MM.1S (cell line): ENCODE data around the gene PHLDB3.
"Not testable (repeated sequence)": the region's sequence is repeated elsewhere in the genome, so short reads cannot be mapped to it uniquely, and the experiment has no call there.

Experiments used
- DNase-seq: peaks from one replicate; pipeline ENCODE4 v3.0.0-alpha.2; 2015
- H2AFZ ChIP-seq: fragments of 300-600 bp; sonication (generic); 2 replicates; pipeline ENCODE4 v1.6.0; 2016; ENCODE audit warnings: antibody characterized with exemption, low read length
- H3F3A ChIP-seq: fragments of 300-600 bp; sonication (generic); 2 replicates; pipeline ENCODE4 v1.6.1; 2016; ENCODE audit warnings: mild to moderate bottlenecking, antibody characterized with exemption, low read length, moderate library complexity, mixed read lengths; ENCODE audit not compliant: insufficient read depth
- H3K27ac ChIP-seq: fragments of 300-600 bp; sonication (generic); 2 replicates; pipeline ENCODE4 v1.5.1; 2016; ENCODE audit warnings: mild to moderate bottlenecking, low read length
- H3K27me3 ChIP-seq: fragments of 300-600 bp; sonication (generic); replicated peaks from 2 replicates; pipeline ENCODE4 v1.6.0; 2016; ENCODE audit warnings: low read length; ENCODE audit not compliant: insufficient read depth
- H3K36me3 ChIP-seq: fragments of 300-600 bp; sonication (generic); replicated peaks from 2 replicates; pipeline ENCODE4 v1.6.1; 2016; ENCODE audit warnings: mild to moderate bottlenecking, low read length, mixed read lengths; ENCODE audit not compliant: insufficient read depth
- H3K4me1 ChIP-seq: fragments of 300-600 bp; sonication (generic); 2 replicates; pipeline ENCODE4 v1.6.1; 2016; ENCODE audit warnings: low read length, mixed read lengths
- H3K4me2 ChIP-seq: fragments of 300-600 bp; sonication (generic); 2 replicates; pipeline ENCODE4 v1.6.0; 2016; ENCODE audit warnings: low read depth, low read length
- H3K4me3 ChIP-seq: fragments of 300-600 bp; sonication (generic); 2 replicates; pipeline ENCODE4 v1.5.1; 2016; ENCODE audit warnings: low read length, mixed read lengths
- H3K79me2 ChIP-seq: fragments of 300-600 bp; sonication (generic); 2 replicates; pipeline ENCODE4 v1.6.1; 2016; ENCODE audit warnings: mixed run types, low read length, mixed read lengths
- H3K9ac ChIP-seq: fragments of 300-600 bp; sonication (generic); 2 replicates; pipeline ENCODE4 v1.6.1; 2016; ENCODE audit warnings: low read length, mixed read lengths
- H3K9me2 ChIP-seq: fragments of 300-600 bp; sonication (generic); replicated peaks from 2 replicates; pipeline ENCODE4 v1.6.1; 2016; ENCODE audit warnings: mild to moderate bottlenecking, low read length, mixed read lengths; ENCODE audit not compliant: insufficient read depth
- H3K9me3 ChIP-seq: fragments of 300-600 bp; sonication (generic); replicated peaks from 2 replicates; pipeline ENCODE4 v1.6.1; 2016; ENCODE audit warnings: mild to moderate bottlenecking, low read length, mixed read lengths; ENCODE audit not compliant: insufficient read depth
- H4K20me1 ChIP-seq: fragments of 300-600 bp; sonication (generic); 2 replicates; pipeline ENCODE4 v1.6.1; 2016; ENCODE audit warnings: mild to moderate bottlenecking, low read length, moderate library complexity, mixed read lengths; ENCODE audit not compliant: insufficient read depth
- EZH2 ChIP-seq: fragments of 300-600 bp; sonication (generic); optimal IDR thresholded peaks from 2 replicates; pipeline ENCODE3; 2017; ENCODE audit warnings: low read depth, mild to moderate bottlenecking, antibody characterized with exemption, low read length, mixed read lengths
- EZH2phosphoT487 ChIP-seq: fragments of 300-600 bp; sonication (generic); IDR thresholded peaks from 2 replicates; pipeline ENCODE4 v1.6.1; 2018; ENCODE audit warnings: antibody characterized with exemption, low read length
- TF ChIP-seq, protein P1 (sequence below): fragments of 300-600 bp; sonication (generic); IDR thresholded peaks from 2 replicates; pipeline ENCODE4 v1.5.1; 2016; ENCODE audit warnings: antibody characterized with exemption, low read length, mixed read lengths

The PHLDB3 gene

DNA sequence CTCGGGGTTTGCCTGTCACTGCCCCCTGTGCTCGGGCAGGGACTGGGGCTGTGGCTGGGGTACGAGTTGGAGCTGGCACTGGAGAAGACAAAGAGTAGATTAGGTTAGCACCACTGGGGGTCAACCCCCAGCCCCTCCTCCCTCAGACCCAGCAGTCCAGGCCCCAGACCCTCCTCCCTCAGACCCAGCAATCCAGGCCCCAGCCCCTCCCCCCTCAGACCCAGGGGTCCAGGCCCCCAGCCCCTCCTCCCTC lies 47.6 kb upstream of the PHLDB3 start:
- no peaks in the 10 kb centered on the region for H3K9me3 ChIP-seq
- no peaks in the 10 kb centered on the region for H3F3A ChIP-seq
- no peak for DNase-seq
- H3K4me3 ChIP-seq = no peak overlapping the region
- no peak overlapping the region for H2AFZ ChIP-seq
- TF ChIP-seq, protein P1, sequence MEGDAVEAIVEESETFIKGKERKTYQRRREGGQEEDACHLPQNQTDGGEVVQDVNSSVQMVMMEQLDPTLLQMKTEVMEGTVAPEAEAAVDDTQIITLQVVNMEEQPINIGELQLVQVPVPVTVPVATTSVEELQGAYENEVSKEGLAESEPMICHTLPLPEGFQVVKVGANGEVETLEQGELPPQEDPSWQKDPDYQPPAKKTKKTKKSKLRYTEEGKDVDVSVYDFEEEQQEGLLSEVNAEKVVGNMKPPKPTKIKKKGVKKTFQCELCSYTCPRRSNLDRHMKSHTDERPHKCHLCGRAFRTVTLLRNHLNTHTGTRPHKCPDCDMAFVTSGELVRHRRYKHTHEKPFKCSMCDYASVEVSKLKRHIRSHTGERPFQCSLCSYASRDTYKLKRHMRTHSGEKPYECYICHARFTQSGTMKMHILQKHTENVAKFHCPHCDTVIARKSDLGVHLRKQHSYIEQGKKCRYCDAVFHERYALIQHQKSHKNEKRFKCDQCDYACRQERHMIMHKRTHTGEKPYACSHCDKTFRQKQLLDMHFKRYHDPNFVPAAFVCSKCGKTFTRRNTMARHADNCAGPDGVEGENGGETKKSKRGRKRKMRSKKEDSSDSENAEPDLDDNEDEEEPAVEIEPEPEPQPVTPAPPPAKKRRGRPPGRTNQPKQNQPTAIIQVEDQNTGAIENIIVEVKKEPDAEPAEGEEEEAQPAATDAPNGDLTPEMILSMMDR = no peak
- TF ChIP-seq EZH2 = no peak
- no peak for TF ChIP-seq EZH2phosphoT487
- no peaks in the 10 kb centered on the region for H3K36me3 ChIP-seq
- no peaks in the 10 kb centered on the region for H3K79me2 ChIP-seq
- no peaks in the 10 kb centered on the region for H3K4me1 ChIP-seq
- H4K20me1 ChIP-seq = no peaks in the 10 kb centered on the region
- H3K9ac ChIP-seq = no peak overlapping the region
- no peaks in the 10 kb centered on the region for H3K9me2 ChIP-seq
- H3K4me2 ChIP-seq = no peak overlapping the region
- H3K27ac ChIP-seq = no peak overlapping the region
- no peaks in the 10 kb centered on the region for H3K27me3 ChIP-seq

DNA sequence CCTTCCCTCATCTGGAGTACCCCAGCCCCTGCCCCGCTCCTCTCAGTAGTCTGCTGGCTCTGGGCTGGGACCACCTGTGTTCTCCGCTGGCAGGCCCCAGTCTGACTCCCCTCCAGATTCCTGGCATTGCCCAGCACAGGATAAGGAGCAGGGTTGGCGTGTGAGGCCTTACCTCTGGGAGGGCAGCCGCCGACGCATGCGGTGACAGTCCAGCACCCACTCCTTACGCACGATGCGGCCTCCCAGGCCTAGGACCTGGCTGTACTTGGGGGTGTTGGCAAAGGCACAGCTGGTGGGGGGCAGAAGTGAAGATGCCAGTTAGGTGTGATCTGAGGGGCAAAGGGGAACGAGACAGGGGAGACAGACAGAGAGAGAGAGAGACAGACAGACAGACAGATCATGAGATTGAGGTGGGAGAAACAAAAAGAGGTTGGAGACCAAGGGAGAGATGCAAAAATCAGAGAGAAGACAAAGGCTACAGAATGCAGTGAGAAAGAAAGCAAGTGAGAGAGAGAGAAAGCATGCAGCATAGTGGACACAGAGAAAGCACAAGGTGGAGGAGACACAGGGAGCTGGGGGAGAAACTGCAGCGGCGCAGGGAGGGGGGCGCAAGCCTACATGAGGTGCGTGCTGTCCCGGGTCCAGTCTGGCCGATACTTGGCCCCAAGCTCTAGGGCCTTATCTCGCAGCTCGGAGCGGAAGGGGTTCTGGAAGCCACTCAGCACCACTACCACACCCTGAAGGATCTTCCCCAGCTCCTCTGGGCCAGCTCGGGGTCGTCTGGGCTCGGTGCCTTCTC lies 47.1 kb upstream of the PHLDB3 start:
- TF ChIP-seq EZH2 (no peak), EZH2phosphoT487 (no peak)
- TF ChIP-seq, protein P1 = no peak
- Histone ChIP-seq H3K4me2 (no peak overlapping the region), H4K20me1 (no peaks in the 10 kb centered on the region), H2AFZ (no peak overlapping the region), H3K9me2 (no peaks in the 10 kb centered on the region), H3K9me3 (no peaks in the 10 kb centered on the region), H3F3A (no peaks in the 10 kb centered on the region), H3K27me3 (no peaks in the 10 kb centered on the region), H3K4me1 (no peaks in the 10 kb centered on the region), H3K36me3 (no peaks in the 10 kb centered on the region), H3K79me2 (no peaks in the 10 kb centered on the region), H3K9ac (no peak overlapping the region), H3K4me3 (no peak overlapping the region), H3K27ac (no peak overlapping the region)
- no peak for DNase-seq

DNA sequence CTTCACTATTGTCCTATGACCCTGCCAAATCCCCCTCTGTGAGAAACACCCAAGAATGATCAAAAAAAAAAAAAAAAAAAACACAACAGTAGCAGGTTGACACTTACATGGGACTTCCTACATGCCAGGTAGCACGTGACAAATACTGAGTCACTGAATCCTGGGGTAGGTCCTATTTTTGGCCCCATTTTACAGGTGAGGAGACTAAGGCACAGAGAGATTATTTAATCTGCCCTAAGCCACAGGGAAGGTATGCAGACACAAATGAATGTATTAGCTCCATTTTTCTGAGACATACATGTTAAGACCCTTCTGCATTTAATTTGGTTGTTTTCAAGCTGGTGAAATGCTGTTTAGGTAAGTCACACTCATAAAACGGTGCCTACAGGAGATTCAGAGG lies 44.2 kb upstream of the PHLDB3 start:
- Histone ChIP-seq H3K9ac (no peak overlapping the region), H3K4me3 (no peak overlapping the region), H3K27me3 (no peaks in the 10 kb centered on the region), H3K4me1 (no peaks in the 10 kb centered on the region), H3K79me2 (no peaks in the 10 kb centered on the region), H3K9me3 (no peaks in the 10 kb centered on the region), H3K4me2 (no peak overlapping the region), H3K36me3 (no peaks in the 10 kb centered on the region), H3F3A (no peaks in the 10 kb centered on the region), H4K20me1 (no peaks in the 10 kb centered on the region), H2AFZ (no peak overlapping the region), H3K27ac (no peak overlapping the region), H3K9me2 (no peaks in the 10 kb centered on the region)
- TF ChIP-seq EZH2 = no peak
- no peak for TF ChIP-seq EZH2phosphoT487
- TF ChIP-seq, protein P1 = no peak
- no peak for DNase-seq

DNA sequence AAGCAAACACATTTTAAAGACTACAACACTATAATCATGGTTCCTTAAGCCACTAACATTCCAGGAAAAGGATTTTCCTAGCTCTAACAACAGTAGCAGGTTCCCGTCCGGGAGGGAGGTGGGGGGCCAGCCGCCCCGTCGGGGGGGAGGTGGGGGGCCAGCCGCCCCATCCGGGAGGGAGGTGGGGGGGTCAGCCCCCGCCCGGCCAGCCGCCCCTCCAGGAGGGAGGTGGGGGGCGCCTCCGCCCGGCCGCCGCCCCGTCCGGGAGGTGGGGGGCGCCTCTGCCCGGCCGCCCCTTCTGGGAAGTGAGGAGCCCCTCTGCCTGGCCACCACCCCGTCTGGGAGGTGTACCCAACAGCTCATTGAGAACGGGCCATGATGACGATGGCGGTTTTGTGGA lies 43.4 kb upstream of the PHLDB3 start:
- H3K9ac ChIP-seq, H3K27me3 ChIP-seq, H2AFZ ChIP-seq, H3K36me3 ChIP-seq, H3K9me3 ChIP-seq, H4K20me1 ChIP-seq, H3K9me2 ChIP-seq, DNase-seq, H3K79me2 ChIP-seq, H3K4me1 ChIP-seq, H3K27ac ChIP-seq, H3K4me3 ChIP-seq, H3F3A ChIP-seq, H3K4me2 ChIP-seq: not testable (repeated sequence)
